Activated T-helper 1 cell treated with Interleukin-2 at 50 U/mL for 16 hours (primary cell): Measurements from ENCODE around the gene UPK3B.
"Not testable (repeated sequence)": the region's sequence is repeated elsewhere in the genome, so short reads cannot be mapped to it uniquely, and the experiment has no call there.

Experiments used
- DNase-seq: peaks from one replicate; pipeline ENCODE4 v3.0.0-alpha.2; 2020; ENCODE audit warnings: low read depth

The UPK3B gene

DNA sequence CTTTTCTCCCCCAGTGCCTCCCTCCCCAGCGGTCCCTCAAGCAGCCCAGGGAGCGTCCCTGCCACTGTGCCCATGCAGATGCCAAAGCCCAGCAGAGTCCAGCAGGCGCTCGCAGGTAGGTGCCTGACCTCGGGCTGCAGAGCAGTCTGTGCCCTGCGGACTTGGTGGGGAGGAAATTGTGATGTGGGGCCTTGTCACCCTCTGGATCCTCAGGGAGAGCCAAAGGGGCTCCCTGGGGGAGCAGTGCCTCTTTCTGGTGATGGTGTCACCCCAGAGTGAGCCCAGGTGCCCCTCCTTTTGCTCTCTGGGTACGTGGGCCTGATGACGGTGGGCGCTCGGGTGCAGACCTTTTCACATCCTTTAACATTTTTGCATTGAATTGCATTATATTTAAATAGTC, 18.2 kb upstream of the UPK3B start:
- DNase-seq: not testable (repeated sequence)

GRCh38 chr7:76495717-76496116, 14.6 kb upstream of the UPK3B start:
- not testable (repeated sequence) for DNase-seq

DNA sequence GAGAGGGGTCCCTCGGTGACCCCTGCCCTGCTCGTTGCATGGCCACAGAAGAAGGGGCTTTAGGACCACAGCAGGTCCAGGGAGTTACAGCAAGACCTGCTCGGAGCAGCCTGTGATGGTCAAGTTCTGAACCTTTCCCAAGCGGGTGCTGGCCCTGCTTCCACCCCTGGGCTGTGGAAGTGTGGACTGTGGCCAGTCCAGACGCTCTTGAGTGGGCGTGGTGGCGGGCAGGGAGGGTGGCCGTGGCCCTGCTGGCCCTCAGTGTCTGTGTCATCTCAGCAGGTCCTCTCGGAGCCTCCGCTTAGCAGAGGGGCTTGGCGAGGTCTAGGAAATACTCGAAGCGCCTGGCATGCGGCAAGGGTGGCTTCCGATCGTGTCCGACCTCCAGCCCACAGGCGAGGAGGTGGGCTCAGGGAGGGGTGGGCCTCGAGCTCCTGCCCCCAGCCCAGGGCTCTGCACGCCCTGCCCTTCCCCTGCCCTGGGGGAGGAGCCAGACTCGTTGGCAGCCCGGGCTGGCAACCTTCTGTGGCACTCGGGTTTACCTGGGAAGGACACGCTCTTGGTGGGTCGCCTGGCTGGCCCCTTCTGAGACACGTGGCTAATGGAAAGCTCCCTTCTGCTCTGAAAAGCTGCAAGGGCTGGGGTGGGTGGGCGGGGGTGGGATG, 12.3 kb upstream of the UPK3B start:
- DNase-seq: not testable (repeated sequence)

DNA sequence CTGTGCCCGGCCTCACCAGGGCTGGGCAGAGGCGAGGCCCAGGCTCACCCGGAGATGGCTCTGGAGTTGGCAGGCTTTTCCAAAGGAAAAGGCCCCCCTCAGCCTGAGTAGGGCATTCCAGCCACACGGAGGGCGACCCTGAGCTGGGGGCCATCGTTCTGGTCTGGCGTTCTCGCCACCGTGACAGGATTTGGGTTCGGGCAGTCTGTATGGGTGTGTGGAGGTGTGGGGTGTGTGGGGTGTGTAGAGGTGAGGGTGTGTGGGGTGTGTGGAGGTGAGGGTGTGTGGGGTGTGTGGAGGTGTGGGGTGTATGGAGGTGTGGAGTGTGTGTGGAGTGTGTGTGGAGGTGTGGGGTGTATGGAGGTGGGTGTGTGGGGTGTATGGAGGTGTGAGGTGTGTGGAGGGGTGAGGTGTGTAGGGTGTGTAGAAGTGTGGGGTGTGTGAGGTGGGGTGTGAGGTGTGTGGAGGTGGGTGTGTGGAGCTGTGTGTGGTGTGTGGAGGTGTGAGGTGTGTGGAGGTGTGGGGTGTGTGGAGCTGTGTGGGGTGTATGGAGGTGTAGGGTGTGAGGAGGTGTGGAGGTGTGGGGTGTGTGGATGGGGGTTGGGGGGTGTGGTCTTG, 11.7 kb upstream of the UPK3B start:
- DNase-seq: not testable (repeated sequence)

DNA sequence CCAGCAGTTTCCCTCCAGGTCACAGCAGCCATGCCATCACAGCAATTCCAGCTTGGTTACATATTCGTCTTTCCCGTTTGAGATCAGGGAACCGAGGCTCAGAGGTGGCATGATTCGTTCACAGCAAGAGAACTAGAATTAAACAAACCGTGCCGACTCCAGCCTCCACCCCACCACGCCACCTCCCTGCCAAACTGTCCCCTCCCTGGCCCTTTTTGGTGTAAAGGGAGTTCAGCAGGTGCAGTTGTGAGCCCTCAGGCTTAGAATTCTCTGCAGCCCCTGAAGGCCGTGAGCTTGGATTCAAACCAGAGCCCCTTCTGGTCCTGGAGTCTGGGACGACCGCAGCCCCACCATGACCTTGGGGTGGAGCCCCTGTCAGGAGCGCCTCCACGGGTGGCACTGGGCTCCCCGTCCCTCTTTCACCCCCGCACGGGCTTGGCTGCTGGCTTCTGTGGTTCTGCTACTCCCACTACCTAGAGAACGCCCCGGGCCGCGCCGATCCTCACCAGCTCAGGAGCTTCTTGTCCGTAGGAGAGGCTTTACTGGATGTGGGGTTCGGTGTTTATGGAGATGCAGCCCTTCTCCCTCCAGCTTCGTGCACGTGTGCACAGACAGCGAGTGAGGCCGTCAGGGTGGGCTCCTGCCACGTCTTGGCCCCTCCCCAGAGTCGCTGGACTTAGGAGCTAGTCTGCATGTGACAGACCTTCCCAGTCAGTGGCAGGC, 11.0 kb upstream of the UPK3B start:
- not testable (repeated sequence) for DNase-seq

GRCh38 chr7:76499924-76500241, 10.5 kb upstream of the UPK3B start:
- DNase-seq: not testable (repeated sequence)

- DNase-seq: not testable (repeated sequence)
Observed at GRCh38 chr7:76502224-76502623, 8.1 kb upstream of the UPK3B start.

DNA sequence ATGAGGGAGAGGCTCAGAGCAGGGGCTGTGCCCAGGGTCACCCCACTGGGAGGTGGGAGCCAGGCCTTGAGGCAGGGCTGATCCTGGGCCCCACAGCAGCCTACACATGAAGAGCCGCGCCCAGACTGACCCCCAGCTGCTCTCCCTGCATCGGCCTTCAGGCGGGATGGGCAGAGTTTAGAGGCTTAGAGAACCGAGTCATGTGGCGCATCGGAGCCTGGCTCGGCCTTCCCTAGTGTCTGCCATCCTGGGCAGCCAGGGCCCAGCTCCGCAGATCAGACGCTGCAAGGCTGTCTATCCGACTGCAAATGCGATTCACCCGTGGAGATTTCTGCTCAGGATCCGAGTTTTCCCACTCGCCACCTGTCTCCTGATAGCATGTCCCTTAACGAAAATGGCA, 7.5 kb upstream of the UPK3B start:
- not testable (repeated sequence) for DNase-seq

GRCh38 chr7:76503244-76503643, 7.1 kb upstream of the UPK3B start:
- DNase-seq: not testable (repeated sequence)

GRCh38 chr7:76504351-76505167, 5.8 kb upstream of the UPK3B start:
- not testable (repeated sequence) for DNase-seq

- no peak for DNase-seq
Observed at GRCh38 chr7:76505168-76506080, 4.9 kb upstream of the UPK3B start.

DNA sequence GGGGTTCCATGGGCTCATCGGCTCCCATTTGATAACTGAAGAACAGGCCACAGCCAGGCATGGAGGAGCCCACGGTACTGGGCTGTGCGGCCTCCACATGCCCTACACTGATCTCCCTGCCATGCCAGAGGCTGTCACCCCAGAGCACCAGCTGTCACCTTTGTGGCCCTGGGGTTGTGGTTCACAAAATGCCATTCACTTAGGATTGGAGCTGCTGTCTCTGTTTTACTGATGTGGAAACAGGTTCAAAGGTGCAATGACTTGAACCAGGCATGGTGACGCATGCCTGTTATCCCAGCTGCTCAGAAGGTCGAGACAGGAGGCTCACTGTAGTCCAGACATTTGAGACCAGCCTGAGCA, 4.3 kb upstream of the UPK3B start:
- DNase-seq: no peak

DNA sequence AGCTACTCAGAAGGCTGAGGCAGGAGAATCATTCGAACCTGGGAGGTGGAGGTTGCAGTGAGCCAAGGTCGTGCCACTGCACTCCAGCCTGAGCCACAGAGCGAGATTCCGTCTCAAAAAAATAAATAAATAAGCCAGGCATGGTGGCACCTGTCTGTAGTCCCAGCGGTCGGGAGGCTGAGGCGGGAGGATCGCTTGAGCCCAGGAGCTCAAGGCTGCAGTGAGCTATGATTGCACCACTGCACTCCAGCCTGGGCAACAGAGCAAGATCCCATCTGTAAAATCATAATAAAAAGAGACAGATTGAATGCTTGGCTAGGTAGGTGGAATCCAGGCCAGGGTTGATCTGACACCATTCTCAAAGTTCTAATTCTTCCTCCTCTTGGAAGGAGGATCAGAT, 3.7 kb upstream of the UPK3B start:
- DNase-seq: not testable (repeated sequence)

DNA sequence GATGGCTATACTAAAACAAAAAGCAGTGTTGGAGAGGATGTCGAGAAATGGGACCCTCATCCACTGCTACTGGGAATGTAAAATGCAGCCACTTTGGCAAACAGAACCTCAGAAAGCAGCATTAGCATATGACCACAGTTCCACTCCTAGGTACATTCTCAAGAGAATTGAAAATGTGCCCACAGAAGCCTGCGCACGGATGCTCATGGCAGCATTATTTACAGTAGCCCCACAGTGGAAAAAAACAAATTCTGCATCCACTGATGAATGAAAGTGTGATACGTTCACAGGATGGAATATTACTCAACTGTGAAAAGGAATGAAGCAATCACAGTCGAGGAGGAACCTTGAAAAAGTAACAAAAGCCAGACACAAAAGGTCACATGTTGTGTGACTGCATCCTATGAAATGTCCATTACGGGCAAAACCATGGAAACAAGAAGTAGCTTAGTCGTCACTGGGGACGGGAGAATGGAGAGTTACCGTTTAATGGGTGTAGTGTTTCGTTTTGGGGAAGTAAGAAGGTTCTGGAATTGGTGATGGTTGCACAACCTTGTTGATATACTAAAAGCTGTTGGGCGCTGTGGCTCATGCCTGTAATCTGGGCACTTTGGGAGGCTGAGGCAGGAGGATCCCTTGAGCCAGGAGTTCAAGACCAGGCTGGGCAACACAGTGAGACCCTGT, 2.5 kb upstream of the UPK3B start:
- no peak for DNase-seq

DNA sequence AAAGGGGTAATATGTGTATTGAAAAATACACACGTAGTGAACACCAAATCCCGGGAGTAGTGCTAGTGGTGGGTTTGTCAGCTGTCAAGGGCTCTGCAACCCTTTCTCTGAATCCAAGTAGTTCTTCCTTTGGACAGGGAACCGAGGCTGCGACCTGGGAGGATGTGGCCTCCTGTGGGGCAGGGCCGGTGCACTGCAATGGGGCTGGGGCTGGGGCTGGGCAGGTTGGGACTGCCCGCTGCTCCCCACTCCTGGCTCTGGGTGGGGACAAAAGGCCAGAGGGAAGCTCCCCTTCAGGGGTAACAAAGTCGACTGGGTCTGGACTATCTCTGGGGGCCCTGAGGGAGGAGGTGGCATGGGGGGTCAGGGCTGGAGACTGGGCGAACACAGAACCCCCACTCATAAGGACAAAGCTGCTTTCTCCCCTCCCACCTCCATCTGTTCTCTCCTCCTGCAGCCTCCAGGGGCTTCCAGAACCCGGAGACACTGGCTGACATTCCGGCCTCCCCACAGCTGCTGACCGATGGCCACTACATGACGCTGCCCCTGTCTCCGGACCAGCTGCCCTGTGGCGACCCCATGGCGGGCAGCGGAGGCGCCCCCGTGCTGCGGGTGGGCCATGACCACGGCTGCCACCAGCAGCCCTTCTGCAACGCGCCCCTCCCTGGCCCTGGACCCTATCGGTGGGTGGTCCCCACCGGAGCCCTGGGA, 1.0 kb downstream of the UPK3B start:
- not testable (repeated sequence) for DNase-seq

DNA sequence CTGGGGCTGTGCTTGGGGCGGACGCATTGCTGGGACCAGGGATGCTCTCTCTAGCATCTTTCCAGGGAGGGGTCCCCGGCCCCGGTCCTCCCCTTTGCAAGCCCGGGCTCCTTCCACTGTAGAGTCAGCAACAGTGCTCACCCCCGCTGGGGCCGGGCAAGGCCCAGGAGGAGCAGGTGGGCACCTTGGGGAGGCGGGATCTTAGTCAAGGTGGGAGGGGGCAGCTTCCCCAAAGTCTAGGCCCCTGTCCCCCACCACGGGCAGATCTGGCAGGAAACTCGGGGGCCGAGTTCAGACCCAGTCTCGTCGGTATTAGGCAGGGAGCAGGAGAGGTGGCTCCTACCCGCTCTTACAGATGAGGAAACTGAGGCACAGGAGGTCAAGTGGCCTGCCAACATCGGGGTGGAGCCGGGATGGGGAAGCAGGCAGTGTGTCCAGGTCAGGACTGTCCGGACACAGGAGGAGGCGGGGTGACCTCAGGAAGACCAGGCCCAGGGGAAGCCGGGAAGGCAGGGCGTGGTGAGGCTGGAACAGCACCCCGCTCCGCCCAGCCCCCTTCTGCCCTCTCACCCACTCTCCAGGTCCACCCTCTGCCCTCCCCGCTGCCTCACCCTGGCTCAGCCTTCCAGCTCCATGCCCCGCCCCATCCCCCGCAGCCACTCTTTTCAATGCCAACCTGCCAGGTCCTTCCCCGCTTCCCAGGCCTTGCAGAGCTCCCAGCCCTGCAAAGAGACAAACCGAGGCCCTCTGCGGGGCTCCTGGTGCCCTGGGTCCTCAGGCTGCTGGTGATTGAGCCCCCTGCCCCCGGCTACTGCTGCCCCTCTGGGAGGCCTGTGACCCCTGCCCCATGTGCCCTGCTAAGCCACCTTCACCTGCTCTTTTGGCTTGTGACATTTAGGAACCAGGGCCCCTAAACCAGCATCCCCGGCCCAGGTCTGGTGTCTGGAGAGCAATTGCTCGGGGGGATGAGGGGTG, 1.8 kb downstream of the UPK3B start:
- DNase-seq: not testable (repeated sequence)

- no peak for DNase-seq
Observed at GRCh38 chr7:76512941-76513816, 2.8 kb downstream of the UPK3B start.
